Thoracic aorta (tissue), 2 donors: ENCODE results near the gene PPP1R12A. TPM values are rescaled to one million over a fixed set of nuclear protein-coding genes. Genes with fewer than 3 reads are reported as not detected.
"Not testable (repeated sequence)": the region's sequence is repeated elsewhere in the genome, so short reads cannot be mapped to it uniquely, and the experiment has no call there.

Experiments
- ATAC-seq: fragments of 150-250 bp; one replicate; pipeline ENCODE4 v1.8.0; 2017; ENCODE audit warnings: low read depth; ENCODE audit not compliant: insufficient number of reproducible peaks, low FRiP score
- DNase-seq: peaks from one replicate; pipeline ENCODE4 v3.0.0-alpha.2; 2020; ENCODE audit warnings: low spot score
- H3K27ac ChIP-seq, 2 donors: fragments of 200-600 bp; sonication (generic); 1 replicate in 1 of 2; 2 replicates in 1 of 2; pipeline ENCODE4 v1.5.1; 2016; ENCODE audit warnings: mild to moderate bottlenecking in 2 of 2, moderate library complexity in 2 of 2
- H3K27me3 ChIP-seq: fragments of 200-600 bp; sonication (generic); replicated peaks from 2 replicates; pipeline ENCODE4 v1.6.0; 2016; ENCODE audit warnings: mild to moderate bottlenecking; ENCODE audit not compliant: insufficient read depth
- H3K36me3 ChIP-seq: fragments of 200-600 bp; sonication (generic); one replicate; pipeline ENCODE4 v1.5.1; 2016
- H3K4me1 ChIP-seq, 2 donors: fragments of 200-600 bp; sonication (generic); 1 replicate in 1 of 2; 2 replicates in 1 of 2; pipeline versions ENCODE4 v1.5.1 to v1.6.0; 2016; ENCODE audit warnings: low read depth in 2 of 2, mild to moderate bottlenecking in 1 of 2; ENCODE audit not compliant: control insufficient read depth in 1 of 2
- H3K4me3 ChIP-seq: fragments of 200-600 bp; sonication (generic); 2 replicates; pipeline ENCODE4 v1.5.1; 2016; ENCODE audit warnings: mild to moderate bottlenecking
- H3K9me3 ChIP-seq: fragments of 200-600 bp; sonication (generic); 2 replicates; pipeline ENCODE4 v1.5.1; 2016
- CTCF ChIP-seq: fragments of 200-600 bp; sonication (generic); IDR thresholded peaks from one replicate; pipeline ENCODE4 v1.5.1; 2019; ENCODE audit warnings: antibody characterized with exemption
- total RNA-seq, 2 donors: library from RNA; depleted of rRNA; stranded (reverse); fragments of >200 nt; gene quantifications; one replicate each; pipeline versions ENCODE4 v1.1.0 to v1.2.3, GENCODE V29; 2016

The PPP1R12A gene
- total RNA-seq, 2 donors from 2014 or later: 151 to 199 TPM

DNA sequence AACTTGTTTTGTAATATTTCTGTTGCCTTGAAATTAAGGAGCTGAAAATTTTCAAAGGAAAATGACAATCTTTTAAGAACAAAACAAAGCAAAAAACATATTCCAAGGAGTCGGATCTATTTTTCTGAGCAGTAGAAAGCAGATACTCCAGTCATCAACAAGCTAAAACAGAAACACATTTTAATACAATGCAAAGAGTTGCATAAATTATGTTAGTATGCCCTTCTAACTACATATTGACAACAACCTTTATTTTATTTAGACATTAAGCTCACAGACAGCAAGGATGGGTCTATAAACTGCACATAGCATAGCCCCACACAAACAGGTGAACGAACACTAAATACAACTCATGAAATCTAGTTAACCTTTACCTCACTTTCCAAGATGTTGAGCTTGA is 106.0 kb downstream of the PPP1R12A start:
- Histone ChIP-seq H3K27ac (no peak overlapping the region), H3K9me3 (no peaks in the 10 kb centered on the region), H3K36me3 (peaks cover 4% of the 10 kb centered on the region), H3K4me1 (peaks cover 45 to 55% of the 10 kb centered on the region in 2 donors), H3K4me3 (no peak overlapping the region), H3K27me3 (no peaks in the 10 kb centered on the region)
- DNase-seq (no peak), ATAC-seq (no peak)
- TF ChIP-seq CTCF: no peak

- no peak for TF ChIP-seq CTCF
- ATAC-seq (no peak), DNase-seq (no peak)
- no peaks in the 10 kb centered on the region for H3K9me3 ChIP-seq
- no peak overlapping the region for H3K4me3 ChIP-seq
- H3K27me3 ChIP-seq: no peaks in the 10 kb centered on the region
- no peak overlapping the region for H3K27ac ChIP-seq
- peaks cover 4% of the 10 kb centered on the region for H3K36me3 ChIP-seq
- peaks cover 39 to 50% of the 10 kb centered on the region in 2 donors for H3K4me1 ChIP-seq
These were observed 107.4 kb downstream of the PPP1R12A start for GRCh38 chr12:79827484-79827883.

GRCh38 chr12:79826267-79827128 is 108.4 kb downstream of the PPP1R12A start:
- ATAC-seq (no peak), DNase-seq (no peak)
- peaks cover 31 to 40% of the 10 kb centered on the region in 2 donors for H3K4me1 ChIP-seq
- no peaks in the 10 kb centered on the region for H3K9me3 ChIP-seq
- H3K36me3 ChIP-seq: peaks cover 4% of the 10 kb centered on the region
- H3K4me3 ChIP-seq: no peak overlapping the region
- no peak for TF ChIP-seq CTCF
- no peaks in the 10 kb centered on the region for H3K27me3 ChIP-seq
- H3K27ac ChIP-seq: no peak overlapping the region

- Histone ChIP-seq H3K4me1 (peaks cover 29 to 56% of the 10 kb centered on the region in 2 donors), H3K36me3 (peaks cover 10% of the 10 kb centered on the region), H3K9me3 (no peaks in the 10 kb centered on the region), H3K4me3 (no peak overlapping the region), H3K27ac (no peak overlapping the region), H3K27me3 (no peaks in the 10 kb centered on the region)
- no peak for ATAC-seq
- TF ChIP-seq CTCF: no peak
- no peak for DNase-seq
These were observed 112.4 kb downstream of the PPP1R12A start for GRCh38 chr12:79822475-79822874.

DNA sequence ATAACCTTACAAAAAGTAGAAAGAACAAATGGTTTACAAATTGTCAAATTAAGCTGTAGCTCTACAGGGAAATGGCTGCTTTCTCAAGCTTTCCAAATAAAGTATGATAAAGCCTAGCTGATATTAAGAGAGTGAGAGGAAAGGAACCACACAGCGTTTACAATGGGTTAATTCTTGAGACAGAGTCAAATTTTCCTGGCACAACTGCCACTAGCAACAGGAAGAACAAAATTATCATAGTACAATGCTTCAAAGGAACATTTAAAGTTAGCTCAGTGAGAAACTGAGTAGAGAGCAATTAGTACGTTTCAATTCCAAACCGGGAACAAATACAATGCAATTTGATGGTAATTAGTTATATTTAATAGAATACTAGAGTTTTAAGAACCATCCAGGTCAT is 116.0 kb downstream of the PPP1R12A start:
- no peaks in the 10 kb centered on the region for H3K27me3 ChIP-seq
- peaks cover 15 to 44% of the 10 kb centered on the region in 2 donors for H3K4me1 ChIP-seq
- ATAC-seq: no peak
- peaks cover 10% of the 10 kb centered on the region for H3K36me3 ChIP-seq
- H3K4me3 ChIP-seq: peak overlapping the region; percentile 19
- no peak for DNase-seq
- peak overlapping the region; percentile 13 to 57 for H3K27ac ChIP-seq
- TF ChIP-seq CTCF: no peak
- no peaks in the 10 kb centered on the region for H3K9me3 ChIP-seq

GRCh38 chr12:79784366-79785065 is 150.4 kb downstream of the PPP1R12A start:
- not testable (repeated sequence) for H3K4me3 ChIP-seq, H3K27me3 ChIP-seq, H3K9me3 ChIP-seq, DNase-seq, H3K4me1 ChIP-seq, ATAC-seq, H3K27ac ChIP-seq
- H3K36me3 ChIP-seq: peaks cover 10% of the 10 kb centered on the region
